Neural progenitor cell (in vitro differentiated cells): ENCODE data around the gene EPHB2. TPM values are rescaled to one million over a fixed set of nuclear protein-coding genes. Genes with fewer than 3 reads are reported as not detected.

Experiments
- DNase-seq: peaks from one replicate; pipeline ENCODE4 v3.0.0-alpha.2; 2016; ENCODE audit warnings: low spot score
- H2AFZ ChIP-seq: fragments of 200-600 bp; sonication (generic); replicated peaks from 2 replicates; pipeline ENCODE4 v1.6.1; 2016; ENCODE audit warnings: antibody characterized with exemption
- H3F3A ChIP-seq: fragments of 200-600 bp; sonication (generic); 2 replicates; pipeline ENCODE4 v1.6.1; 2016; ENCODE audit warnings: antibody characterized with exemption, low read depth
- H3K27ac ChIP-seq: fragments of 200-600 bp; sonication (generic); 2 replicates; pipeline ENCODE4 v1.5.1; 2016; ENCODE audit warnings: mild to moderate bottlenecking
- H3K27me3 ChIP-seq: fragments of 200-600 bp; sonication (generic); 2 replicates; pipeline ENCODE4 v1.6.1; 2016; ENCODE audit warnings: mild to moderate bottlenecking, moderate library complexity
- H3K36me3 ChIP-seq: fragments of 200-600 bp; sonication (generic); 2 replicates; pipeline ENCODE4 v1.5.1; 2016
- H3K4me1 ChIP-seq: fragments of 200-600 bp; sonication (generic); 2 replicates; pipeline ENCODE4 v1.6.1; 2016; ENCODE audit warnings: mixed run types
- H3K4me2 ChIP-seq: fragments of 200-600 bp; sonication (generic); 2 replicates; pipeline ENCODE4 v1.6.1; 2016
- H3K4me3 ChIP-seq: fragments of 200-600 bp; sonication (generic); 2 replicates; pipeline ENCODE4 v1.5.1; 2016
- H3K79me2 ChIP-seq: fragments of 200-600 bp; sonication (generic); 2 replicates; pipeline ENCODE4 v1.6.1; 2016; ENCODE audit warnings: low read depth
- H3K9ac ChIP-seq: fragments of 200-600 bp; sonication (generic); 2 replicates; pipeline ENCODE4 v1.6.1; 2016
- H3K9me3 ChIP-seq: fragments of 200-600 bp; sonication (generic); 2 replicates; pipeline ENCODE4 v1.5.1; 2016; ENCODE audit warnings: low read depth
- H4K20me1 ChIP-seq: fragments of 200-600 bp; sonication (generic); 2 replicates; pipeline ENCODE4 v1.6.1; 2016; ENCODE audit warnings: low read depth
- H3K27ac Mint-ChIP-seq: 3 replicates; pipeline ENCODE4 v1.8.0; 2021; ENCODE audit warnings: mixed read lengths
- H3K27me3 Mint-ChIP-seq: 2 replicates; pipeline ENCODE4 v1.8.0; 2022; ENCODE audit warnings: low read depth, mild to moderate bottlenecking, inconsistent platforms, moderate library complexity, mixed read lengths; ENCODE audit not compliant: insufficient read depth
- H3K36me3 Mint-ChIP-seq: 3 replicates; pipeline ENCODE4 v1.8.0; 2021; ENCODE audit warnings: mixed read lengths
- H3K4me1 Mint-ChIP-seq: 3 replicates; pipeline ENCODE4 v1.8.0; 2021; ENCODE audit warnings: mixed read lengths
- H3K4me3 Mint-ChIP-seq: 3 replicates; pipeline ENCODE4 v1.8.0; 2021; ENCODE audit warnings: mild to moderate bottlenecking, moderate library complexity, mixed read lengths
- H3K9me3 Mint-ChIP-seq: 3 replicates; pipeline ENCODE4 v1.8.0; 2020; ENCODE audit warnings: mixed read lengths
- CTCF ChIP-seq: fragments of 200-600 bp; sonication (generic); IDR thresholded peaks from 2 replicates; pipeline ENCODE4 v1.5.1; 2017; ENCODE audit warnings: antibody characterized with exemption, mild to moderate bottlenecking
- EZH2 ChIP-seq: fragments of 200-600 bp; sonication (generic); IDR thresholded peaks from 2 replicates; pipeline ENCODE4 v1.6.1; 2017; ENCODE audit warnings: antibody characterized with exemption, mild to moderate bottlenecking, moderate library complexity
- EZH2phosphoT487 ChIP-seq: fragments of 200-600 bp; sonication (generic); IDR thresholded peaks from 2 replicates; pipeline ENCODE4 v1.6.1; 2017; ENCODE audit warnings: antibody characterized with exemption
- total RNA-seq: library from RNA; depleted of rRNA; stranded (reverse); fragments of >200 nt; gene quantifications from 2 replicates; pipeline ENCODE4 v1.2.3, GENCODE V29; 2015; ENCODE audit warnings: low replicate concordance

Gene EPHB2
- total RNA-seq, 1 donor from 2014 or later: 38.3 TPM

- Histone ChIP-seq H3K9ac (no peak overlapping the region), H3K4me2 (no peak overlapping the region), H3K36me3 (no peaks in the 10 kb centered on the region), H3K4me3 (no peak overlapping the region), H3F3A (peaks cover 49% of the 10 kb centered on the region), H4K20me1 (peaks cover 17% of the 10 kb centered on the region), H3K27ac (no peak overlapping the region), H3K79me2 (peaks cover 11% of the 10 kb centered on the region), H3K4me1 (peaks cover 84% of the 10 kb centered on the region), H3K9me3 (no peaks in the 10 kb centered on the region), H2AFZ (no peak overlapping the region), H3K27me3 (no peaks in the 10 kb centered on the region)
- Mint-ChIP-seq H3K4me1 (peaks cover 79% of the 10 kb centered on the region), H3K9me3 (no peaks in the 10 kb centered on the region), H3K27ac (peak overlapping the region; percentile 79), H3K27me3 (peaks cover 2% of the 10 kb centered on the region), H3K4me3 (no peak overlapping the region), H3K36me3 (no peaks in the 10 kb centered on the region)
- TF ChIP-seq EZH2phosphoT487 (no peak), EZH2 (no peak), CTCF (no peak)
- DNase-seq: no peak
Observed at GRCh38 chr1:22796642-22797041, 86.0 kb downstream of the EPHB2 start.

DNA sequence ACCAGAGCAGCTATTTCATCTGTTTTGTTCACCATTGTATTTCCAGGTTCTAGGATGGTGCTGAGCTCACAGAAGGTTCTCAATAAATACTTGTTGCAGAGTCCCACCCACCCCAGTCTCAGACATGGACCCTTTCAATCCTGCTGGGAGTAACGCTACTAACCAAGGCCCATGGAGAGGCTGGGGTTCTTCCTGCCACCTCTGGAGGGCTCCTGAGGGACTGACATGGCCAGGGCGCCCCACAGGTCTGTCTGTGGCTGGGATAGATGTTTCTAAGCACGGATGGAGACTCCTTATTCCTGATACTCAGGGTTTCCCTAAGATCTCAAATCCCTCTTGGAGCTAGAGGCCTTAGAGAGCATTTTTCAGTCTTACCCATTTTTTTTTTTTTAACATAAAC is 87.4 kb downstream of the EPHB2 start:
- Histone ChIP-seq H3F3A (peaks cover 51% of the 10 kb centered on the region), H3K9ac (no peak overlapping the region), H3K4me2 (no peak overlapping the region), H3K79me2 (peaks cover 9% of the 10 kb centered on the region), H3K27ac (no peak overlapping the region), H2AFZ (no peak overlapping the region), H3K4me3 (no peak overlapping the region), H3K27me3 (no peaks in the 10 kb centered on the region), H3K36me3 (no peaks in the 10 kb centered on the region), H3K9me3 (no peaks in the 10 kb centered on the region), H3K4me1 (peaks cover 83% of the 10 kb centered on the region), H4K20me1 (peaks cover 8% of the 10 kb centered on the region)
- Mint-ChIP-seq H3K27ac (peak overlapping the region; percentile 20), H3K4me3 (peak overlapping the region; percentile 20), H3K4me1 (peaks cover 80% of the 10 kb centered on the region), H3K36me3 (no peaks in the 10 kb centered on the region), H3K27me3 (peaks cover 2% of the 10 kb centered on the region), H3K9me3 (no peaks in the 10 kb centered on the region)
- TF ChIP-seq EZH2phosphoT487 (no peak), CTCF (peak; percentile 7)
- DNase-seq: no peak

DNA sequence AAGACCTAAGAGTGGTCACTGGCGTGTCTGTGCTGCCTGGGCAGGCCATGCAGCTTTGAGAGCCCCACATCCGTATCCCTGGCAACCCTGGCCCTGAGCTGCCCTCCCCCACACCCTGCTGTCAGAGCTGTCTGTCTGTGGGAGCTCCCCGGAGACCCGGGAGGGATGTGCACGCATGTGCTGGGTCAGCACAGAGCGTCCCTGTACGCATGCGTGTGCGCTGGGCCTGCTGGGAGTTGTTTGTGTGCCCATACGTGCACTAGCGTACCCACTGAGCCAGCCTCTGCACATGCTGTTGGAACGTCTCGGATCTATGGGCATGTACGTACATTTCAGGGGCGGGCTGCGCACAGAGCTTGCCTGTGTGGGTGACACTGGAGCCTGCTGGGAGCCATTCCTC is 89.3 kb downstream of the EPHB2 start:
- TF ChIP-seq EZH2: no peak
- no peaks in the 10 kb centered on the region for H3K9me3 ChIP-seq

GRCh38 chr1:22800629-22801028 is 90.0 kb downstream of the EPHB2 start:
- Histone ChIP-seq H3K27ac (peak overlapping the region; percentile 69), H2AFZ (no peak overlapping the region), H3F3A (peaks cover 34% of the 10 kb centered on the region), H3K27me3 (no peaks in the 10 kb centered on the region), H3K4me2 (peak overlapping the region; percentile 46), H3K4me3 (no peak overlapping the region), H3K36me3 (no peaks in the 10 kb centered on the region), H3K9me3 (no peaks in the 10 kb centered on the region), H3K79me2 (no peaks in the 10 kb centered on the region), H3K9ac (no peak overlapping the region), H3K4me1 (peaks cover 79% of the 10 kb centered on the region), H4K20me1 (no peaks in the 10 kb centered on the region)
- no peak for TF ChIP-seq EZH2
- TF ChIP-seq EZH2phosphoT487: no peak
- TF ChIP-seq CTCF: no peak
- H3K4me1 Mint-ChIP-seq: peaks cover 84% of the 10 kb centered on the region
- H3K9me3 Mint-ChIP-seq: no peaks in the 10 kb centered on the region
- H3K27me3 Mint-ChIP-seq: peaks cover 5% of the 10 kb centered on the region
- H3K4me3 Mint-ChIP-seq: peak overlapping the region; percentile 41
- H3K36me3 Mint-ChIP-seq: no peaks in the 10 kb centered on the region
- peak overlapping the region; percentile 98 for H3K27ac Mint-ChIP-seq
- no peak for DNase-seq

More for the DNA sequence above, 89.3 kb downstream of the EPHB2 start:
- Histone ChIP-seq H3K79me2 (no peaks in the 10 kb centered on the region), H3K27ac (no peak overlapping the region), H2AFZ (no peak overlapping the region), H4K20me1 (peaks cover 1% of the 10 kb centered on the region), H3K27me3 (no peaks in the 10 kb centered on the region), H3F3A (peaks cover 33% of the 10 kb centered on the region), H3K4me2 (peak overlapping the region; percentile 46), H3K9ac (no peak overlapping the region), H3K4me1 (peaks cover 79% of the 10 kb centered on the region), H3K36me3 (no peaks in the 10 kb centered on the region), H3K4me3 (no peak overlapping the region)
- Mint-ChIP-seq H3K27me3 (peaks cover 2% of the 10 kb centered on the region), H3K9me3 (no peaks in the 10 kb centered on the region), H3K27ac (peak overlapping the region; percentile 98), H3K4me1 (peaks cover 84% of the 10 kb centered on the region), H3K36me3 (no peaks in the 10 kb centered on the region), H3K4me3 (no peak overlapping the region)
- no peak for DNase-seq
